GM12892 (cell line): ENCODE results near the gene CRKL.

Experiments used
- DNase-seq: peaks from one replicate; pipeline ENCODE4 v3.0.0; 2011; ENCODE audit not compliant: insufficient read length
- FAIRE-seq: peaks from 2 replicates; lab custom pipeline; 2011; peaks lifted over from hg19 to GRCh38; lab: Jason Lieb, UNC
- POLR2A ChIP-seq: IDR thresholded peaks from 2 replicates; pipeline ENCODE4 v1.6.1; 2011; ENCODE audit warnings: low read depth, low read length, control low read depth
- POLR2AphosphoS5 ChIP-seq: IDR thresholded peaks from 2 replicates; pipeline ENCODE4 v1.6.1; 2011; ENCODE audit warnings: low read depth, low read length, control low read depth
- TAF1 ChIP-seq: IDR thresholded peaks from 2 replicates; pipeline ENCODE4 v1.6.1; 2011; ENCODE audit warnings: low read depth, mild to moderate bottlenecking, control low read depth, low read length, borderline replicate concordance

CRKL gene

GRCh38 chr22:21001601-21002325 lies 84.6 kb downstream of the CRKL start, which contains the start of gene THAP7:
Gene THAP7 (minus strand): TSS chr22:21002118. CDS start chr22:21001911, 207 bp downstream.
- DNase-seq: peak; percentile 97
- FAIRE-seq: peak; percentile 100
- peak; percentile 90; the same call in 1 of the 2 replicates for TF ChIP-seq POLR2A
- peak; percentile 91 for TF ChIP-seq TAF1
- peak; percentile 93 for TF ChIP-seq POLR2AphosphoS5
